HepG2 (cell line): ENCODE data around the gene CCT7. TPM values are rescaled to one million over a fixed set of nuclear protein-coding genes. Genes with fewer than 3 reads are reported as not detected.
A peak's percentile ranks its signal among the peaks of the same experiment; 100 is the strongest.

ENCODE experiments used
- BORCS8-MEF2B ChIP-seq: sonication (generic); formaldehyde crosslinking; IDR thresholded peaks from 2 replicates; pipeline ENCODE4 v1.8.0; 2022; ENCODE audit warnings: mild to moderate bottlenecking, missing genetic modification reagents
- FOXK1 ChIP-seq: sonication (generic); formaldehyde crosslinking; IDR thresholded peaks from 2 replicates; pipeline ENCODE4 v1.4.0; 2020; ENCODE audit warnings: low read depth, missing genetic modification reagents, borderline replicate concordance
- HCFC1 ChIP-seq: fragments of 150-350 bp; IDR thresholded peaks from 2 replicates; pipeline ENCODE4 v1.6.1; 2014; ENCODE audit warnings: low read depth, low read length
- KDM6A ChIP-seq: IDR thresholded peaks from 2 replicates; pipeline ENCODE4 v1.6.1; 2016; ENCODE audit warnings: low read depth
- NBN ChIP-seq: fragments of 450-650 bp; conservative IDR thresholded peaks from 2 replicates; pipeline ENCODE4 v1.6.1; 2017
- PPARG ChIP-seq: conservative IDR thresholded peaks from 2 replicates; pipeline ENCODE4 v1.6.1; 2016; ENCODE audit warnings: missing biosample characterization, missing genetic modification reagents
- RAD21 ChIP-seq: fragments of 450-650 bp; formaldehyde crosslinking; IDR thresholded peaks from 2 replicates; pipeline ENCODE4 v1.5.0; 2020; ENCODE audit warnings: mild to moderate bottlenecking
- REL ChIP-seq: sonication (generic); formaldehyde crosslinking; conservative IDR thresholded peaks from 2 replicates; pipeline ENCODE4 v1.8.0; 2022; ENCODE audit warnings: mild to moderate bottlenecking, missing genetic modification reagents, moderate library complexity
- RFX1 ChIP-seq: fragments of 450-650 bp; IDR thresholded peaks from 2 replicates; pipeline ENCODE4 v1.6.1; 2017
- SAFB2 ChIP-seq: sonication (generic); formaldehyde crosslinking; IDR thresholded peaks from 2 replicates; pipeline ENCODE4 v1.5.1; 2020; ENCODE audit warnings: missing genetic modification reagents, low read depth, mild to moderate bottlenecking, borderline replicate concordance
- ZFP1 ChIP-seq: IDR thresholded peaks from 2 replicates; pipeline ENCODE4 v1.6.1; 2016
- ZNF543 ChIP-seq: sonication (generic); formaldehyde crosslinking; IDR thresholded peaks from 2 replicates; pipeline ENCODE4 v1.4.0; 2020; ENCODE audit warnings: mild to moderate bottlenecking, missing genetic modification reagents
- ZNF570 ChIP-seq: sonication (generic); formaldehyde crosslinking; IDR thresholded peaks from 2 replicates; pipeline ENCODE4 v1.4.0; 2020; ENCODE audit warnings: mild to moderate bottlenecking, missing genetic modification reagents, borderline replicate concordance
- polyA plus RNA-seq, 8 experiments: library from polyadenylated mRNA; depleted of rRNA in 3 of 8; stranded (reverse) in 7 of 8; unstranded in 1 of 8; fragments of >200 nt; fragmentation: Illumina TruSeq in 4 of 8; extraction: Trizol in 4 of 8; gene quantifications; 2 replicates each; pipeline versions ENCODE4 v1.2.1 to v1.2.3, GENCODE V29; 2011 to 2016; ENCODE audit warnings: low read depth in 4 of 8, missing spikeins in 1 of 8, mixed read lengths in 1 of 8; ENCODE audit not compliant: insufficient read depth in 1 of 8
- total RNA-seq, 5 experiments: library from RNA; depleted of rRNA; stranded (reverse); fragments of >200 nt; fragmentation: Illumina TruSeq; extraction: Trizol; gene quantifications; 2 replicates each; pipeline ENCODE4 v1.2.3, GENCODE V29; 2016; ENCODE audit warnings: low read depth in 1 of 5
- TF ChIP-seq, protein P1 (sequence below): sonication (generic); formaldehyde crosslinking; IDR thresholded peaks from 2 replicates; pipeline ENCODE4 v1.4.0; 2020; ENCODE audit warnings: missing genetic modification reagents
- TF ChIP-seq, protein P2 (sequence below): sonication (generic); formaldehyde crosslinking; conservative IDR thresholded peaks from 2 replicates; pipeline ENCODE4 v1.4.0; 2020; ENCODE audit warnings: missing genetic modification reagents
- TF ChIP-seq, protein P3 (sequence below): IDR thresholded peaks from 2 replicates; pipeline ENCODE4 v1.6.1; 2012; ENCODE audit warnings: low read depth, low read length, improper control_type of control experiment
- TF ChIP-seq, protein P4 (sequence below): fragments of 450-650 bp; IDR thresholded peaks from 2 replicates; pipeline ENCODE4 v1.6.1; 2017; ENCODE audit warnings: mild to moderate bottlenecking
- TF ChIP-seq, protein P5 (sequence below): sonication (generic); formaldehyde crosslinking; IDR thresholded peaks from 2 replicates; pipeline ENCODE4 v1.4.0; 2020; ENCODE audit warnings: missing genetic modification reagents, borderline replicate concordance
- TF ChIP-seq, protein P6 (sequence below): sonication (generic); formaldehyde crosslinking; conservative IDR thresholded peaks from 2 replicates; pipeline ENCODE4 v1.4.0; 2020; ENCODE audit warnings: missing genetic modification reagents

The CCT7 gene
- total and polyA plus RNA-seq, 2 of the 13 experiments (the other 11 are each of a cell fraction or from before 2014, with no cell fraction given) = 347 to 517 TPM

DNA sequence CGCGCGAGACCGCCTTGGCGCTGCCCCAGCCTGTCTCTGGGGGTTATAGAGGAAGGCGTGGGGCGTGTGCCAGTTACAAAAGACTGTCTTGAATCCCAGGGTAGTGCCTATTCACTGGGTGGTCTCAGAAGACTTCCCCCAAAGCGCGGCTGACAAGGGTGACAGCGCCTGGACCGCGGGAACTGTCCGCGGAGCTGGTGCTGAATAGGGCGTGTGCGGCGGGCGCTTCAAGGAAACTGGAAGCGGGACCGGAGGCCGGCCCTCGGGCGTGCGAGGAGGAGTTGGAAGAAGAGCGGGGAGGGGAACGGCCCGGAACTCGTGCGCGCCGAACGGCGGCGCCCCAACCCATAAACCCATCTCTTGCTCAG, 57.0 kb downstream of the CCT7 start (continued):
- TF ChIP-seq ZNF570 (CRISPR knock-in tag) (no peak), ZNF543 (0 out of 2 replicates have a peak, but pooled peaks have one; percentile 37), NBN (no peak), ZFP1 (CRISPR knock-in tag) (peak; percentile 32; the same call in 1 of the 2 replicates), BORCS8-MEF2B (CRISPR knock-in tag) (peak; percentile 96), SAFB2 (0 out of 2 replicates have a peak, but pooled peaks have one; percentile 51), PPARG (peak; percentile 65), REL (CRISPR knock-in tag) (no peak), RFX1 (no peak), HCFC1 (no peak), FOXK1 (CRISPR knock-in tag) (peak; percentile 40; the same call in 1 of the 2 replicates), KDM6A (CRISPR knock-in tag) (no peak), RAD21 (no peak)
- TF ChIP-seq, protein P1, sequence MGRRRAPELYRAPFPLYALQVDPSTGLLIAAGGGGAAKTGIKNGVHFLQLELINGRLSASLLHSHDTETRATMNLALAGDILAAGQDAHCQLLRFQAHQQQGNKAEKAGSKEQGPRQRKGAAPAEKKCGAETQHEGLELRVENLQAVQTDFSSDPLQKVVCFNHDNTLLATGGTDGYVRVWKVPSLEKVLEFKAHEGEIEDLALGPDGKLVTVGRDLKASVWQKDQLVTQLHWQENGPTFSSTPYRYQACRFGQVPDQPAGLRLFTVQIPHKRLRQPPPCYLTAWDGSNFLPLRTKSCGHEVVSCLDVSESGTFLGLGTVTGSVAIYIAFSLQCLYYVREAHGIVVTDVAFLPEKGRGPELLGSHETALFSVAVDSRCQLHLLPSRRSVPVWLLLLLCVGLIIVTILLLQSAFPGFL (CRISPR knock-in tag) = no peak
- TF ChIP-seq, protein P2, sequence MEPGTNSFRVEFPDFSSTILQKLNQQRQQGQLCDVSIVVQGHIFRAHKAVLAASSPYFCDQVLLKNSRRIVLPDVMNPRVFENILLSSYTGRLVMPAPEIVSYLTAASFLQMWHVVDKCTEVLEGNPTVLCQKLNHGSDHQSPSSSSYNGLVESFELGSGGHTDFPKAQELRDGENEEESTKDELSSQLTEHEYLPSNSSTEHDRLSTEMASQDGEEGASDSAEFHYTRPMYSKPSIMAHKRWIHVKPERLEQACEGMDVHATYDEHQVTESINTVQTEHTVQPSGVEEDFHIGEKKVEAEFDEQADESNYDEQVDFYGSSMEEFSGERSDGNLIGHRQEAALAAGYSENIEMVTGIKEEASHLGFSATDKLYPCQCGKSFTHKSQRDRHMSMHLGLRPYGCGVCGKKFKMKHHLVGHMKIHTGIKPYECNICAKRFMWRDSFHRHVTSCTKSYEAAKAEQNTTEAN (CRISPR knock-in tag) = peak; percentile 92
- TF ChIP-seq, protein P3, sequence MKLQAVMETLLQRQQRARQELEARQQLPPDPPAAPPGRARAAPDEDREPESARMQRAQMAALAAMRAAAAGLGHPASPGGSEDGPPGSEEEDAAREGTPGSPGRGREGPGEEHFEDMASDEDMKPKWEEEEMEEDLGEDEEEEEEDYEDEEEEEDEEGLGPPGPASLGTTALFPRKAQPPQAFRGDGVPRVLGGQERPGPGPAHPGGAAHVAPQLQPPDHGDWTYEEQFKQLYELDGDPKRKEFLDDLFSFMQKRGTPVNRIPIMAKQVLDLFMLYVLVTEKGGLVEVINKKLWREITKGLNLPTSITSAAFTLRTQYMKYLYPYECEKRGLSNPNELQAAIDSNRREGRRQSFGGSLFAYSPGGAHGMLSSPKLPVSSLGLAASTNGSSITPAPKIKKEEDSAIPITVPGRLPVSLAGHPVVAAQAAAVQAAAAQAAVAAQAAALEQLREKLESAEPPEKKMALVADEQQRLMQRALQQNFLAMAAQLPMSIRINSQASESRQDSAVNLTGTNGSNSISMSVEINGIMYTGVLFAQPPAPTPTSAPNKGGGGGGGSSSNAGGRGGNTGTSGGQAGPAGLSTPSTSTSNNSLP = no peak
- TF ChIP-seq, protein P4, sequence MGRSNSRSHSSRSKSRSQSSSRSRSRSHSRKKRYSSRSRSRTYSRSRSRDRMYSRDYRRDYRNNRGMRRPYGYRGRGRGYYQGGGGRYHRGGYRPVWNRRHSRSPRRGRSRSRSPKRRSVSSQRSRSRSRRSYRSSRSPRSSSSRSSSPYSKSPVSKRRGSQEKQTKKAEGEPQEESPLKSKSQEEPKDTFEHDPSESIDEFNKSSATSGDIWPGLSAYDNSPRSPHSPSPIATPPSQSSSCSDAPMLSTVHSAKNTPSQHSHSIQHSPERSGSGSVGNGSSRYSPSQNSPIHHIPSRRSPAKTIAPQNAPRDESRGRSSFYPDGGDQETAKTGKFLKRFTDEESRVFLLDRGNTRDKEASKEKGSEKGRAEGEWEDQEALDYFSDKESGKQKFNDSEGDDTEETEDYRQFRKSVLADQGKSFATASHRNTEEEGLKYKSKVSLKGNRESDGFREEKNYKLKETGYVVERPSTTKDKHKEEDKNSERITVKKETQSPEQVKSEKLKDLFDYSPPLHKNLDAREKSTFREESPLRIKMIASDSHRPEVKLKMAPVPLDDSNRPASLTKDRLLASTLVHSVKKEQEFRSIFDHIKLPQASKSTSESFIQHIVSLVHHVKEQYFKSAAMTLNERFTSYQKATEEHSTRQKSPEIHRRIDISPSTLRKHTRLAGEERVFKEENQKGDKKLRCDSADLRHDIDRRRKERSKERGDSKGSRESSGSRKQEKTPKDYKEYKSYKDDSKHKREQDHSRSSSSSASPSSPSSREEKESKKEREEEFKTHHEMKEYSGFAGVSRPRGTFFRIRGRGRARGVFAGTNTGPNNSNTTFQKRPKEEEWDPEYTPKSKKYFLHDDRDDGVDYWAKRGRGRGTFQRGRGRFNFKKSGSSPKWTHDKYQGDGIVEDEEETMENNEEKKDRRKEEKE = no peak
- TF ChIP-seq, protein P5, sequence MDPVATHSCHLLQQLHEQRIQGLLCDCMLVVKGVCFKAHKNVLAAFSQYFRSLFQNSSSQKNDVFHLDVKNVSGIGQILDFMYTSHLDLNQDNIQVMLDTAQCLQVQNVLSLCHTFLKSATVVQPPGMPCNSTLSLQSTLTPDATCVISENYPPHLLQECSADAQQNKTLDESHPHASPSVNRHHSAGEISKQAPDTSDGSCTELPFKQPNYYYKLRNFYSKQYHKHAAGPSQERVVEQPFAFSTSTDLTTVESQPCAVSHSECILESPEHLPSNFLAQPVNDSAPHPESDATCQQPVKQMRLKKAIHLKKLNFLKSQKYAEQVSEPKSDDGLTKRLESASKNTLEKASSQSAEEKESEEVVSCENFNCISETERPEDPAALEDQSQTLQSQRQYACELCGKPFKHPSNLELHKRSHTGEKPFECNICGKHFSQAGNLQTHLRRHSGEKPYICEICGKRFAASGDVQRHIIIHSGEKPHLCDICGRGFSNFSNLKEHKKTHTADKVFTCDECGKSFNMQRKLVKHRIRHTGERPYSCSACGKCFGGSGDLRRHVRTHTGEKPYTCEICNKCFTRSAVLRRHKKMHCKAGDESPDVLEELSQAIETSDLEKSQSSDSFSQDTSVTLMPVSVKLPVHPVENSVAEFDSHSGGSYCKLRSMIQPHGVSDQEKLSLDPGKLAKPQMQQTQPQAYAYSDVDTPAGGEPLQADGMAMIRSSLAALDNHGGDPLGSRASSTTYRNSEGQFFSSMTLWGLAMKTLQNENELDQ (CRISPR knock-in tag) = peak; percentile 90; the same call in 1 of the 2 replicates
- TF ChIP-seq, protein P6, sequence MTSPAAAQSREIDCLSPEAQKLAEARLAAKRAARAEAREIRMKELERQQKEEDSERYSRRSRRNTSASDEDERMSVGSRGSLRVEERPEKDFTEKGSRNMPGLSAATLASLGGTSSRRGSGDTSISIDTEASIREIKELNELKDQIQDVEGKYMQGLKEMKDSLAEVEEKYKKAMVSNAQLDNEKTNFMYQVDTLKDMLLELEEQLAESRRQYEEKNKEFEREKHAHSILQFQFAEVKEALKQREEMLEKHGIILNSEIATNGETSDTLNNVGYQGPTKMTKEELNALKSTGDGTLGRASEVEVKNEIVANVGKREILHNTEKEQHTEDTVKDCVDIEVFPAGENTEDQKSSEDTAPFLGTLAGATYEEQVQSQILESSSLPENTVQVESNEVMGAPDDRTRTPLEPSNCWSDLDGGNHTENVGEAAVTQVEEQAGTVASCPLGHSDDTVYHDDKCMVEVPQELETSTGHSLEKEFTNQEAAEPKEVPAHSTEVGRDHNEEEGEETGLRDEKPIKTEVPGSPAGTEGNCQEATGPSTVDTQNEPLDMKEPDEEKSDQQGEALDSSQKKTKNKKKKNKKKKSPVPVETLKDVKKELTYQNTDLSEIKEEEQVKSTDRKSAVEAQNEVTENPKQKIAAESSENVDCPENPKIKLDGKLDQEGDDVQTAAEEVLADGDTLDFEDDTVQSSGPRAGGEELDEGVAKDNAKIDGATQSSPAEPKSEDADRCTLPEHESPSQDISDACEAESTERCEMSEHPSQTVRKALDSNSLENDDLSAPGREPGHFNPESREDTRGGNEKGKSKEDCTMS (CRISPR knock-in tag) = peak; percentile 81; the same call in 1 of the 2 replicates
